Skeletal muscle tissue (tissue), 4 donors: ENCODE results near the gene CDC27. TPM values are rescaled to one million over a fixed set of nuclear protein-coding genes. Genes with fewer than 3 reads are reported as not detected.
"Not testable (repeated sequence)": the region's sequence is repeated elsewhere in the genome, so short reads cannot be mapped to it uniquely, and the experiment has no call there.

Source experiments
- H3K27ac ChIP-seq: one replicate; pipeline ENCODE4 v1.7.0; 2013; ENCODE audit warnings: mild to moderate bottlenecking, low read depth, low read length, inconsistent platforms
- H3K27me3 ChIP-seq, 3 donors: one replicate each; pipeline ENCODE4 v1.7.0; 2013; ENCODE audit warnings: low read length in 3 of 3; ENCODE audit not compliant: control insufficient read depth in 3 of 3, insufficient read depth in 3 of 3
- H3K36me3 ChIP-seq, 3 donors: one replicate each; pipeline ENCODE4 v1.7.0; 2013; ENCODE audit warnings: low read length in 3 of 3; ENCODE audit not compliant: control insufficient read depth in 3 of 3, insufficient read depth in 3 of 3
- H3K4me1 ChIP-seq, 3 donors: one replicate each; pipeline ENCODE4 v1.7.0; 2013; ENCODE audit warnings: low read length in 3 of 3, mild to moderate bottlenecking in 3 of 3; ENCODE audit not compliant: control insufficient read depth in 3 of 3, insufficient read depth in 3 of 3
- H3K4me3 ChIP-seq, 3 donors: one replicate each; pipeline ENCODE4 v1.7.0; 2013; ENCODE audit warnings: low read length in 3 of 3
- H3K9ac ChIP-seq, 3 donors: one replicate each; pipeline ENCODE4 v1.7.0; 2013; ENCODE audit warnings: low read length in 3 of 3, mild to moderate bottlenecking in 3 of 3, moderate library complexity in 2 of 3, low read depth in 1 of 3
- H3K9me3 ChIP-seq, 3 donors: one replicate each; pipeline ENCODE4 v1.7.0; 2013; ENCODE audit warnings: low read length in 3 of 3; ENCODE audit not compliant: control insufficient read depth in 3 of 3
- total RNA-seq: library from RNA; depleted of rRNA; stranded (reverse); fragments of >200 nt; gene quantifications from one replicate; pipeline ENCODE4 v1.2.3, GENCODE V29; 2014
- donor health status: Osteomylitis.

The CDC27 gene
- total RNA-seq, 1 donor from 2014 or later, result 71.0 TPM

DNA sequence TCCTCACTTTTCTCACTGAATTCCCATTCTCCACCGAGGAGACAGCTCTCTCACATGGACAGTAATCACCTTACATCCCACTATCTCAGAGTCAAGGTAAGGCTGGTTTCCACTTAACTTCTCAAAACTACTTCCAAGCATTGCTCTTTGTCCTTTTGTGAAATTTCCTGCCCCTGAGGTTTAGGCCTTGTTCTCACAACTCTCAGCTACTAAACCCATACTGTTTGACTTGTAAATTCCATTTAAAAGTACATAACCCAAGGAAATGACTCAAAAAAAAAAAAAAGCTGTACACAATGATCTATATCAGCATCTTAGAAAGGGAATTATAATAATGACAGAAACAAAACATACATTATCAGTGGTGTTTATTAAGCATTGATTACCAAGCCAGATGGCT, 8.8 kb downstream of the CDC27 start:
- Histone ChIP-seq H3K9ac (no peak overlapping the region), H3K4me1 (peaks cover 4 to 14% (median 6%) of the 10 kb centered on the region in 3 donors)

DNA sequence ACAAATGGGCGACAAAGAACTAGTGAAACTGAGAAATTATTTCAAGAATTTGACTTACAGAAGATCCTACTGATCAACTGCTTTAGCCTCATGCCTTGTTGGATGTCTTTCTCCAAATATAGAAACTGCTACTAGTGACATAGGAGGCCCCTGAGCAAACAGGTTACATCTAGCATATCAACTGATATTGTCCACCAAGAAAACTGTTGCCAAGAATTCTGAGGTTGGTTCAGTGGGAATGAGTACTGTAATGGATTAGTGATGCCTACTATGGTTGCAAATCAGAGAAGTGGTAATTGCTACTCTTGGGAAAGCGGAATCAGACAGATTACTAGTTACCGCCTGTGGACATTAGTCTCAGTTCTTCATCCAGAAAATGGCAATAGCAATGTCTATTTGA, 10.0 kb downstream of the CDC27 start:
- Histone ChIP-seq H3K4me1 (peaks cover 0 to 10% (median 3%) of the 10 kb centered on the region in 3 donors), H3K9me3 (no peaks in the 10 kb centered on the region), H3K9ac (no peak overlapping the region), H3K36me3 (peaks cover 3 to 11% (median 7%) of the 10 kb centered on the region in 3 donors), H3K27me3 (no peaks in the 10 kb centered on the region), H3K4me3 (no peak overlapping the region), H3K27ac (no peak overlapping the region)

More for the DNA sequence above, 8.8 kb downstream of the CDC27 start:
- Histone ChIP-seq H3K36me3 (peaks cover 3 to 11% (median 7%) of the 10 kb centered on the region in 3 donors), H3K27me3 (no peaks in the 10 kb centered on the region), H3K4me3 (no peak overlapping the region), H3K9me3 (no peaks in the 10 kb centered on the region), H3K27ac (no peak overlapping the region)

DNA sequence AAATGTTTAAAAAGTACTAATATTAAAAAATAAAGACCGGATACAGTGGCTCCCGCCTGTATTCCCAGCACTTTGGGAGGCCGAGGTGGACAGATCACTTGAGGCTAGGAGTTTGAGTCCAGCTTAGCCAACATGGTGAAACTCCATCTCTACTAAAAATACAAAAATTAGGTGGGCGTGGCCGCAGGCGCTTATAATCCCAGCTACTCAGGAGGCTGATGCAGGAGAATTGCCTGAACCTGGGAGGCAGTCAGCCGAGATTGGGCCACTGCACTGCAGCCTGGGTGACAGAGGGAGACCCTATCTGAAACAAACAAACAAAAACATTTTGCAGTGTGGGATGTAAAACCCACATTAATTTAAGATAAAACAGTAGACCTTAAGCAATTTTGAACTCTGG, 11.8 kb downstream of the CDC27 start:
- Histone ChIP-seq H3K27me3 (no peaks in the 10 kb centered on the region), H3K4me3 (no peak overlapping the region), H3K4me1 (peaks cover 3 to 4% (median 4%) of the 10 kb centered on the region in 3 donors), H3K36me3 (peaks cover 3 to 13% (median 7%) of the 10 kb centered on the region in 3 donors), H3K9ac (no peak overlapping the region), H3K9me3 (no peaks in the 10 kb centered on the region), H3K27ac (no peak overlapping the region)

DNA sequence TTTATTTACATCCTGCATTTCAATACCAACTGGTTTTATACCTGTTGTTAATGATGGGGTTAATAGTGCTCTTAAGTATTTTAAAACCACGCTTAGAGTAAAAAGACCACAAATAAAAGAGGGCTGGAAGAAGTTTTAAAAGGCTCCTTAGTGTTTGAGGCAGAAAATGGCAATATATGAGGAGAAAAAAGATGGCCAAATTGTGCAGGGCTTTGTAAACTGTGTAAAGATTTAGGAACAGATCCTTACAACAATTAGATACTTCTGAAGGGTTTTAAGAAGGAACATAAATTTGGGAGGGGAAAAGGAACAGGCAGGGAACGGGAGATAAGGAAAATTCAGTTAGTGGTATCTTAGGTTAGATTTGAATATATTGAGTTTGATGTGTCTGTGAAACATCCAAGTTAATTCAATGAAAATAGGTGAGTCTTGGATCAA, 12.7 kb downstream of the CDC27 start:
- Histone ChIP-seq H3K4me3 (no peak overlapping the region), H3K9me3 (no peaks in the 10 kb centered on the region), H3K27ac (no peak overlapping the region), H3K9ac (no peak overlapping the region), H3K27me3 (no peaks in the 10 kb centered on the region), H3K36me3 (peaks cover 3 to 11% (median 7%) of the 10 kb centered on the region in 3 donors), H3K4me1 (peaks cover 0 to 4% (median 3%) of the 10 kb centered on the region in 3 donors)

DNA sequence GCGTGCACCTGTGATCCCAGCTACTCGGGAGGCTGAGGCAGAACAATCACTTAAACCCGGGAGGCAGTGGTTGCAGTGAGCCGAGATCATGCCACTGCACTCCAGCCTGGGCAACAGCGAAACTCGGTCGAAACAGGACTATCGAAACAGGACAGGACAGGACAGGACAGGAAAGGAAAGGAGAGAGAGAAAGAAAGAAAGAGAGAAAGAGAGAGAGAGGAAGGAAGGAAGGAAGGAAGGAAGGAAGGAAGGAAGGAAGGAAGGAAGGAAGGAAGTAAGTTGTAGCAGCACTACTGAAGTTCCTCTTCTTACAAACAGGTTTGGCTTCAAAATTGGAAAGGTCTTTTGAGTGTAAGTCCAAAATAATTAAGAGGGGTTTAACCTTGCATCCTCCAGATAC, 14.3 kb downstream of the CDC27 start:
- H3K4me1 ChIP-seq, H3K4me3 ChIP-seq, H3K9ac ChIP-seq, H3K27me3 ChIP-seq, H3K9me3 ChIP-seq, H3K27ac ChIP-seq: not testable (repeated sequence)
- H3K36me3 ChIP-seq, result peaks cover 0 to 13% (median 6%) of the 10 kb centered on the region in 3 donors

DNA sequence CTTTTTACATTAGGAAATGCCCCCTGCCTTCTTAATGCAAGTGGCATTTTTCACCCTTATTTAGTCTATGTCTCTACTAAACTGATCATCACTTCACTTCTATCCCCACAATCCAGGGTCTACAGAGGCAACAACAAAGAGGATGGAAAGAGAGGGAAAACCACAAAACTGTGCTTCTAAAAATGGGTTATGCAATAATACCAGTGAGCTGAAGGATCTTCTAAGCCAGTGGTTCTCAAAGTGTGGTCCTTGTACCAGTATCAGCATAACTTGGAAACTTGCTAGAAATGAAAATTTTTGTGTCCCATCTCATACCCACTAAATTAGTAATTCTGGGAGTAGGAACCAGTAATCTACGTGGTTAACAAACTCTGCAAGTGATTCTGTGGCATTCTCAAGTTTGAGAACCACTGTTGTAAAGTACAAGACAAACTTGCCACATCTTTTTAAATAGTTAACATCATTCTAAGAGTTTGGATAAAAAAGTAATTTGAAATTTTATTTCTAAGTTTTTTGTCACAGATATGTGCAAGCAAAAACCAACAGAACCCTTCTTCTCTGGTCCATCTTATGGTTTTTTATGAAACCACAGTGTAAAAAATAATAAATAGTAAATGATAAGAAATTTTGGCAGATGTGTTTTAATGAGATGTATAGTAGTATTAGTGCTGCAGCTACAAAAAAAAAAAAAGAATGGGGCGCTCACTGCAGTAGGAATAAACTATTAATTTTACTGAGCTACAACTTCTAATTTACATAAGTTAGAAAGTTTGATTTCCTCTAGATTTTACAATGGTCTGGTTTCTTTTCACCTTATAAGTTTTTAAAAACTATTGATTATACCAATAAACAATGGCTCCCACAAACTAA, 16.2 kb downstream of the CDC27 start:
- Histone ChIP-seq H3K27me3 (no peaks in the 10 kb centered on the region), H3K9ac (no peak overlapping the region), H3K36me3 (peaks cover 0 to 14% (median 4%) of the 10 kb centered on the region in 3 donors), H3K9me3 (no peaks in the 10 kb centered on the region), H3K4me3 (no peak overlapping the region), H3K27ac (no peak overlapping the region), H3K4me1 (peaks cover 0 to 4% (median 0%) of the 10 kb centered on the region in 3 donors)

DNA sequence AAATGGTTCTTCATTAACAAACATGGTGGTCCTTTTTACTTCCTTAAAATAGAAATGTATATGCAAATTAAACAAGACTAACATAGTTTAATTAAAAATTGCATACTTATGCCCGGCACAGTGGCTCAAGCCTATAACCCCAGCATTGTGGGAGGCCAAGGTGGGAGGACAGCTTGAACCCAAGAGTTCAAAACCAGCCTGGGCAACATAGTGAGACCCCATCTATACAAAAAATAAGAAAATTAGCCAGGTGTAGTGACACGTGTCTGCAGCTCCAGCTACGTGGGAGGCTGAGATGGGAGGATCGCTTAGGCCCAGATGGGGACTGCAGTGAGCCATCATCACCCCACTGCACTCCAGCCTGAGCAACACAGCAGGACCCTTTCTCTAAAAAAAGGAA, 18.4 kb downstream of the CDC27 start:
- Histone ChIP-seq H3K4me1 (peaks cover 0 to 4% (median 0%) of the 10 kb centered on the region in 3 donors), H3K9me3 (no peaks in the 10 kb centered on the region), H3K27ac (no peak overlapping the region), H3K9ac (no peak overlapping the region), H3K36me3 (peaks cover 0 to 18% (median 11%) of the 10 kb centered on the region in 3 donors), H3K4me3 (no peak overlapping the region), H3K27me3 (no peaks in the 10 kb centered on the region)

DNA sequence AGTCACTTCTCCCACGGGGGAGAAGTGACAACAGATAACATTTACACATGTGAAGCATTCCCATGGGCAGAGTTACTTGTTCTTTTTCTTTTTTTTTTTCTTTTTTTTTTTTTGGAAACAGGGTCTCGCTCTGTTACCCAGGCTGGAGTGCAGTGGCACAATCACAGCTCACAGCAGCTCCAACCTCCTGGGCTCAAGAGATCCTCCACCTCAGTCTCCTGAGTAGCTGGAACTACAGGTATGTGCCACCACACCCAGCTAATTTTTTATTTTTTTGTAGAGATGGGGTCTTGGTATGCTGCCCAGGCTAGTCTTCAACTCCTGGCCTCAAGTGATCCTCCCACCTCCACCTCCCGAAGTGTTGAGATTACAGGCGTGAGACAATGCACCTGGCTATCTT, 20.2 kb downstream of the CDC27 start:
- H3K27me3 ChIP-seq, H3K4me3 ChIP-seq, H3K9ac ChIP-seq, H3K4me1 ChIP-seq, H3K9me3 ChIP-seq, H3K27ac ChIP-seq: not testable (repeated sequence)
- peaks cover 0 to 18% (median 11%) of the 10 kb centered on the region in 3 donors for H3K36me3 ChIP-seq

DNA sequence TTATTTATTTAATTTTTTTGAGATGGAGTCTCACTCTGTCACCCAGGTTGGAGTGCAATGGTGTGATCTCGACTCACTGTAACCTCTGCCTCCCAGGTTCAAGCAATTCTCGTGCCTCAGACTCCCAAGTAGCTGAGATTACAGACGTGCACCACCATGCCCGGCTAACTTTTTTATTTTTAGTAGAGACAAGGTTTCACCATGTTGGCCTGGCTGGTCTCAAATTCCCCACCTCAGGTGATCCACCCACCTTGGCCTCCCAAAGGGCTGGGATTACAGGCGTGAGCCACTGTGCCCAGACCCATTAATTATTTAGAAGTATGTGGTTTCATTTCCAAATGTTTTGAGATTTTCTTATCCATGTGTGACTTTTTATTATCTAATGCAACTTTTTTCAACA, 22.2 kb downstream of the CDC27 start:
- not testable (repeated sequence) for H3K27ac ChIP-seq
- peaks cover 0 to 16% (median 11%) of the 10 kb centered on the region in 3 donors for H3K36me3 ChIP-seq

DNA sequence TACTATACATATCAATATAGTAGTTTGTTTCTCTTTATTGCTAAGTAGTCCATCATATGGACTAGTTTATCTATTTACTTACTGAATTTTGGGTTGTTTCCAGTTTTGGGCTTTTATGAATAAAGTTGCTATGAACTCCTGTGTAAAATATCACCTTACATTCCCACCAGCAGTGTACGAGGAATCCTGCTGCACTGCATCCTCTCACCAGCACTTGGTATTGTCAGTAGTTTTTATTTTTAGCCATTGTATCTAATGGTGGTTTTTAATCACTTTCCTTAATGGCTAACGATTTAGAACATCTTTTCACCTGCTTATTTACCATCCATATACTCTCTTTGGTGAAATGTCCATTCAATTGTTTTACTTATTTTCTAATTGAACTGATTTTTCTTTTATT, 24.0 kb downstream of the CDC27 start:
- Histone ChIP-seq H3K9ac (no peak overlapping the region), H3K27ac (no peak overlapping the region), H3K4me3 (no peak overlapping the region), H3K4me1 (no peaks in the 10 kb centered on the region), H3K27me3 (no peaks in the 10 kb centered on the region), H3K9me3 (no peaks in the 10 kb centered on the region), H3K36me3 (peaks cover 3 to 13% (median 8%) of the 10 kb centered on the region in 3 donors)

More for the DNA sequence above, 22.2 kb downstream of the CDC27 start:
- H3K27me3 ChIP-seq, H3K9ac ChIP-seq, H3K4me3 ChIP-seq, H3K9me3 ChIP-seq, H3K4me1 ChIP-seq: not testable (repeated sequence)
